HG03460 (cell line): ENCODE data around the gene TGM2.
A peak's percentile ranks its signal among the peaks of the same experiment; 100 is the strongest.

Experiments used
- ATAC-seq: cut with Tn5 transposase; IDR thresholded peaks from one replicate; pipeline ENCODE4 v1.9.1; 2021; ENCODE audit not compliant: unreplicated experiment

Gene TGM2

GRCh38 chr20:38162878-38163875 is 1.9 kb downstream of the TGM2 start:
- ATAC-seq, result no peak

- no peak for ATAC-seq
Measured at GRCh38 chr20:38162149-38162548, 2.9 kb downstream of the TGM2 start.

DNA sequence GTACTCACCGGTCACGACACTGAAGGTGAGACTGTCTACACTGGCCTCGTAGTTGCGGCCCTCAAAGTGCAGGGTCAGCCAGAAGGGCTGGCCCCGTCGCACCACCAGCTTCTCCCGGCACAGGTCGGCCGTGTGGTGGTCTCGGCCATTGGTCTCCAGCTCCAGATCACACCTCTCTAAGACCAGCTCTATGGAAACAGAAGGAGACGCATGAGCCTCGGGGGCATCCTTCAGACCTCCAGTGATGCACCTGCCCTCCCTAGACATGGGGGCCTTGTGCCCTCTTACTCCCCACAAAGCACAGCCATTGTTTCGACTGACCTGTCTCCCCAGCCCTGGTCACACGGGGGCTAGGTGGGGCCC is 3.7 kb downstream of the TGM2 start:
- ATAC-seq, result no peak

DNA sequence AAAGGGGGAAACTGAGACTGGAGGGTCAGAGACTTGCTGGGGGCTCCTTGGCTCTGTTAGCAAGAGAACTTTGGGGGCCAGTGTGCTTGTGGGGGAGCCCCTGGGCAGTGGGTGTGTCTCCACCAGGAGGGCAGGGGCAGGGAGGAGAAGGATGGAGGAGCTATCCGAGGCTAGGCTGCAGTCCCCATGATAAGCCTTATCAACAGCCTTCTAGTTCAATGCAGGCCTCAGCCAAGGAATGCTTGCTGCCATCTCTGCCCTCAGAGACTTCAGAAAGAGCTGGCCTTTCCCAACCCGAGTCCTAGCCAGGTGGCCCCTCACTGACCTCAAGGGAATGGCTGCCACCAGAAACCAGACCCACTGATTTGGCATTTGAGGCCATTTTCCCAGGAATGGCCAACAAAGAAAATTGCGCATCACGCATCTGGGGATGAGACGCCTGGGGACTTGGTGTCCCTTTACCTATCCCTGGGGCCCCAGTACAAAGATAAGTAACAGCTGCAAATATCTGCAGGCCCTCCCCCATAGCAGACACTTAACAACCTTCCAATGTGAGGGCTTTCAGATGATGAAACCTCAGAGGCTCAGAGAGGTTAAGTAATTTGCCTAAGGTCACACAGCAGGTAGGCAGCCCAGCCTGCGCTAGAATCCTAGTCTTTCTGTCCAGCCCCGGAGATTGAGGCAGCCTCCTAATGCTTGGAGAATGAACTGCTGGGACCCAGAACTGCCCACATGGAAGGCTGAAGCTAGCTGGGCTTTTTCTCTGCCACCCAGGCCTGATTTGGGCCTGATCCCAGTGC is 4.9 kb downstream of the TGM2 start:
- ATAC-seq, result no peak

GRCh38 chr20:38159566-38159956 is 5.5 kb downstream of the TGM2 start:
- no peak for ATAC-seq

- no peak for ATAC-seq
Measured at GRCh38 chr20:38158701-38159351, 6.2 kb downstream of the TGM2 start.

DNA sequence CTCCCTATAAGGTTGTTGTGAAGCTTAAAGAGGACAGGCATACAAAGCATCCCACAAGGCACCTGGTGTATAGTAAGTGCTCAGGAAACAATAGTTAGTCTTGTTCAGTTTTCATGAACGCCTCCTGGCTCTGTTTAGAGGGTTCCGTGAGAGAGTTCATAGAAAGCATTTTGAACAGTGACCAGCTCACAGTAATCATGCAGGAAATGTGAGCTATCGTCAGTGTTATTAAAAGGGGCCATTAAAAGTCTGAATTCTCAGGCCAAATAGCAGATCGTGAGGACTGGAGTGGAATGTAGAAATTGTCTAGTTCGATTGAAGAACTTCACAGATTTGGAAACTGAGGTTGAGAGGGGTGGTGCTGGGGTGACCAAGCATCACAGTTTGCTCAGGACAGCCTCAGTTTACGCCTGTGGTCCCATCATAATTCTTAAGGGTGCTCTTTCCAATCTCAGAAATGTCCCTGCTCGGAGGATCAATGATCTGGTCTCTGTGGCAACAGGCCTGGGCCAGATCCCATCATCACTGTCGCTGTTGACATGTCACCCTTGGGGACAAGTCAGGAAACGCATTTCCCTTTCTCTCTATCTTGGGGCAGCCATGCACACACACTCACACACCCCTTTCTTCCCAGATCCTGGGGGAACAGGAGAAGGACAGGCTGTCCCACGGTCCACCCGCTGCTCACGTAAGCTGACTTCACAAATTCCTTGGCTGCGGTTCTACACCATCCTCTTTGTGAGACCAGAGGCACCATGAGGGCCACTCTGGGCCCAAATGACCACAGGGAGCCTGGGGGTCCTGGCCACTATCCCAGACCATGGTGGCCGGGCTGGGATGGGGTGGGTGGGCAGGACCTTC is 7.2 kb downstream of the TGM2 start:
- no peak for ATAC-seq

DNA sequence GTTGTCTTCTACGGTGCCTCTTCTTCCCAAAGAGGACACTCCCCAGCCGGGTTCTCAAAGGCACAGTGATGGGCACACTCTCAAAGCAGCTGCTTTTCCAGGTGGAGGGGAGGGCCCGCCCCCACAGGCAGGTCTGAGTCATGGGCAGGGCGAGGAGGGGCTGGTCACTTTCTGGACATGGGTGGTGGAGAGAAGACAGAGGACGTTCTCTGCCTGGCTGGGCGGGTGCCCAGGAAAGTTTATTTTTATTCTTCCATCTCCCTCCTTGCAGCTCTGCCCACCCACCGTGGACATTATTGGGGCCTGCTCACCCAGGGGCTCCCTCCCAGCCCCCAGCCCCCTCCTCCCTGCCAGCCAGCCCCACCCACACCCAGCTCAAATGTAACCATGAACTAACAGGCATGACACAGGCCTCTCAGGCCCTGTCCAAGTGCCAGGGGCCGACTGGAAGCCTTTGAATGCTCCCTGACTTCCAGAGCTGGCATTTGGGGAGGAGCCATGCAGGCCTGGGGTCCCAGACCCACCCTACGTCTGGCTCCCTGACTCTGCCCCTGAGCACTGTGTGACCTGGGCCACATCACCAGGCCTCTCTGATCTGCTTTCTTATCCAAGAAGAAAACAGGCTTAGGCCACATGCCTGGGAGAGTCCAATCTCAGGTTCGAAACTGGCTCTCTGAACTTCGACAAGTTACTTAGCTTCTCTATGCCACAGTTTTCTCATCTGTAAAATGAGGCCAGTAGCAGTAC is 8.0 kb downstream of the TGM2 start:
- no peak for ATAC-seq

DNA sequence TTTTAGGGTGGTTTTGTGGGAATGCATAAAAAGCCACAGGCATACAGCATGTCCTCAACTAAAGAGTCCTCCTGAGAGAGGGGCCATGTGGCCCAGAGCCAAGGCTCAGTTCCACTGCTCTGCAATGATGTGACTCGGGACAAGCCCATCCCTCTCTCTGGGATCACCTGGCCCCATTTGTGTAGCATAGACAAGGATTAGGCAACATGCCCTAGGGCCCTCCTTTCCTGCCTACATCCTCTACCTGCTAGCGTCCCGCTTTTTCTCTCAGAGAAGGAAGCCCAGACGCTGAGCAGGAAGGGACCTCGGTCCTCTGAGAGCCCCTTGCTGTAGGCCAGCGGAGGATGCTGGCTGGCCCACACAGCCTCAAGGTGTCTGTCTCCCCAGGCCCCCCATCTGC is 8.8 kb downstream of the TGM2 start:
- ATAC-seq, result no peak

- ATAC-seq, result no peak
Measured at GRCh38 chr20:38155811-38156210, 9.3 kb downstream of the TGM2 start.

DNA sequence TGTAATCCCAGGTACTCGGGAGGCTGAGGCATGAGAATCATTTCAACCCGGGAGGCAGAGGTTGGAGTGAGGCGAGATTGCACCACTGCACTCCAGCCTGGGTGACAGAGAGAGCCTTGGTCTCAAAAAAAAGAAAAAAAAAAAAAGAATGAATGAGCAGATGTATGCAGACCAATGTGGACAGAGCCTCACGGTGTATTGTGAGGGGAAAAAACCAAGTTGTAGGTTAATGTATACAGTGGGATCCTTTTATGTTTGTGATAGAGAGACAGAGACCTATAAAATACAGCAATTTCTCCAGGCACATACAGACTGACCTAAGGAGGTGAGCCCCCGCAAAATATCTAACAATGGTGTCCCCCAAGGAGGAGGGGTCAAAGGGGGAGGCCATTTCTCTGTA is 11.7 kb downstream of the TGM2 start:
- ATAC-seq, result no peak

GRCh38 chr20:38152621-38153221 is 12.3 kb downstream of the TGM2 start:
- peak; percentile 32 for ATAC-seq

DNA sequence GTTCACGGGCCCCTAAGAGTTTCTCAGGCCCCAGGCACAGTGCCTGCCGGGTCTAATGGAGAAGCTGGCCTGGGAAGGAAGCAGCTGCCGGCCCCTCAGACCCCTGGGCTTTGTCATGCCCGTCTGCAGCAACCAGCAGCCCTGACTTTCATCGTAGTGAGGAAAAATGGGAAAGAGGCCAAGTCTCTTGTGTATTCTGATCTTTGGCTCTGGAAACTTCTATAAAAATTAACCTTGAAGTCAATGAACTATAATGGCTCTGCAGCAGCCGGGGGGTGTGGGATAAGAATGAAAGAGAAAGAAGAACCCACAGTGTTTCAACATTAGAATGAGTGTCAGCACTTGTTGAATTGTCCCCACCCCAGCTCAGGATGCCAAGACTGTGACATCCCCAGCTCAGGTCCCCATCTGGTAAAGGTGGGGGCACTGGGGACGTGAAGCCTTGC is 12.9 kb downstream of the TGM2 start:
- peak; percentile 83 for ATAC-seq

GRCh38 chr20:38151455-38151854 is 13.6 kb downstream of the TGM2 start:
- ATAC-seq, result no peak

DNA sequence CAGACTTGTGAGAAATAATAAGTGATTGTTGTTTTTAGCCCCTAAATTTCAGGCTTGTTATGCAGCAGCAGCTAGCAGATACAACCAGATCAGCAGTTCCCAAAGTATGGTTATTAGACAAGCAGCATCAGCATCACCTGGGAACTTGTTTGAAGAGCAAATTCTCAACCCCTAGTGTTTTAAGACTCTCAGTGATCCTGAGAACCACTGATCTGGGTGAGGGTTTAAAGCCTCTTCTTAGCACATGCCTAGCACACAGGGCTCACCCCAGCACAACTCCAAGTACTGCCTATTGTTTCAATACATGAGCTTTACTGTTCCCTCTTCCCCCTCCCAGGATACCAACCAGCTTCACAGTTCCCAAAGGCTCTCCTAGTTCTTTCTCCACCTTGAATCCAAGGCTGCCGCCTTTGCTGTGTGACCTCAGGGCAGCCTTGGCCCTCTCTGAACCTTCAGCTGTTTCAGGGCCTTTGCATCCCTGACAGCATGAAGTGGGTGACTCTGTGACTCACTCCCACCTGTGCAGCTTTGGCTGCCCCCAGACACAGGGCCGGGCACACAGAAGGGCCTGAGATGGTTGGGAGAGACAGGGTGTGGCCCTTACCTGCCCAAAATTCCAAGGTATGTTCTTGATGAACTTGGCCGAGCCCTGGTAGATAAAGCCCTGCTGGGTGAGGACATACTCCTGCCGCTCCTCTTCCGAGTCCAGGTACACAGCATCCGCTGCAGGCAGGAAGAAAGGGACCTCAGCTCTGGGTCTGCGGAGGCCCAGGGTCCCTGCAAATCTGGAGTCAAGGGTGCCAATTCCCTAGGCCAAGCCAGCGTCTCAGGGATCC is 14.5 kb downstream of the TGM2 start:
- no peak for ATAC-seq

DNA sequence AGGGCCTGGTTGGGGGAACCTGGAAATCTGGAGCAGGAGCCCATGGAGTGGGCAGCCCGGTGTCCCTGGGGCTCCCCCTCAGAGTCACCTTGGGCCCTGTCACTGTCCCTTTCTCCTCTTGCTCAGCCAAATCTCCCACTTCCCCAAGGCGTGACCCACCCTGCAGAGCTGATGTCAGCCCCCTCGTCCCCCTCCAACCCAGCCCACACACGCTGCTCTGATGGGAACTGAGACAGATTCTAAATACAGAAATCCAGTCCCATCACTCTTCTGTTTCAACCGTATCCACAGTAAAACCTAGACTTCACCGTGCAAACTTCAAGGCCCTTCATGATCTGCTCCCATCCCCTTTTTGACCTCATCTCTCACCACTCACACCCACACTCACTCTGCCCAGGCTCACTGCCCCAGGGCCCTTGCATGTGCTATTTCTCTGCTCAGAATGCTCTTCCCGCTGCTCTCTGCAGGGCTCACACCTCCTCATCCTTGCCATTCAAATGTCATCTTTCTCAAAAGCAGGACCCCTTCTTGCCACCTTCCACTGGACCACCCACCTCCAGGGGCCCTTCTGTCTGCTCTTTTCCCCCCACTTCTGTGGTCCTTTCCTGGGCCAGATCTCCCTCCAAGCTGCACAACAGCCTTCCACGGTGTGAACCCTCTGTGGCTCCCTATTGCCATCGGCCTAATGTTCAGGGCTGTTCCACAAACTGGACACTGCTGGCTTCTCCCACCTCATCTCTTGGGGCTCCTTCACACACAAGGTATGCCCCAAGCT is 16.6 kb downstream of the TGM2 start:
- ATAC-seq, result no peak

DNA sequence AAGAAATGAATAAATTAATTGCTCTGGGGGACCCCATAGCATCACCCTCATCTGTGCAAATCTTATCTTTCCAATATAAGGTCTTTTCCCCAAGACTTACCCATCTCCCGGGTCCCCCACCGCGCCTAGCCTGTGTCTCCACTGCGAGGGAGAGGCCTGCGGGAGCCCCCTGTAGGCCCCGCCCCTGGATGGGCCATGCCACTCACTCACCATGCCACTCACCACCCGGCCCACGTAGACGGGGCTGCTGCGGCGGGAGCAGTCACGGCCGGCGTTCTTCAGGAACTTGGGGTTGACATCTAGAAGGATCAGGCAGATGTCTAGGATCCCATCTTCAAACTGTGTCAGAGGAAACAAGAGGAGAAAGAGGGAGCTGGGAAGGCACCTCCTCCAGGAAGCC is 17.3 kb downstream of the TGM2 start:
- no peak for ATAC-seq

GRCh38 chr20:38147163-38147562 is 17.9 kb downstream of the TGM2 start:
- no peak for ATAC-seq
